Medulla oblongata (tissue), 1 donor: Measurements from ENCODE around the gene MRPS9.

Experiments used
- DNase-seq: peaks from one replicate; pipeline ENCODE4 v3.0.0-alpha.2; 2015; ENCODE audit errors: extremely low spot score

The MRPS9 gene

GRCh38 chr2:105078906-105079495 is 41.1 kb downstream of the MRPS9 start:
- no peak for DNase-seq

GRCh38 chr2:105080461-105080860 is 42.6 kb downstream of the MRPS9 start:
- DNase-seq = no peak

- no peak for DNase-seq
Measured at GRCh38 chr2:105081006-105081601, 43.2 kb downstream of the MRPS9 start.

GRCh38 chr2:105082107-105082506 is 44.2 kb downstream of the MRPS9 start:
- DNase-seq = no peak

GRCh38 chr2:105085525-105085924 is 47.7 kb downstream of the MRPS9 start:
- DNase-seq = no peak

- DNase-seq = no peak
Measured at GRCh38 chr2:105087273-105087672, 49.4 kb downstream of the MRPS9 start.

- DNase-seq = no peak
Measured at GRCh38 chr2:105090091-105090490, 52.2 kb downstream of the MRPS9 start.

- DNase-seq = no peak
Measured at GRCh38 chr2:105092797-105093196, 54.9 kb downstream of the MRPS9 start.

- DNase-seq = no peak
Measured at GRCh38 chr2:105099153-105099552, 61.3 kb downstream of the MRPS9 start.

- DNase-seq = peak; percentile 13
Measured at GRCh38 chr2:105100046-105100840, 62.4 kb downstream of the MRPS9 start.

GRCh38 chr2:105102001-105102400 is 64.1 kb downstream of the MRPS9 start:
- no peak for DNase-seq

- no peak for DNase-seq
Measured at GRCh38 chr2:105102963-105103421, 65.1 kb downstream of the MRPS9 start.

GRCh38 chr2:105103481-105103880 is 65.6 kb downstream of the MRPS9 start:
- DNase-seq = no peak

- no peak for DNase-seq
Measured at GRCh38 chr2:105104208-105104731, 66.4 kb downstream of the MRPS9 start.

- no peak for DNase-seq
Measured at GRCh38 chr2:105110295-105110829, 72.5 kb downstream of the MRPS9 start.

- DNase-seq = no peak
Measured at GRCh38 chr2:105111365-105112150, 73.7 kb downstream of the MRPS9 start.

GRCh38 chr2:105112345-105112744 is 74.5 kb downstream of the MRPS9 start:
- no peak for DNase-seq

- DNase-seq = no peak
Measured at GRCh38 chr2:105113616-105114291, 75.9 kb downstream of the MRPS9 start.

GRCh38 chr2:105114551-105114950 is 76.7 kb downstream of the MRPS9 start:
- peak; percentile 77 for DNase-seq

GRCh38 chr2:105116348-105116747 is 78.5 kb downstream of the MRPS9 start:
- no peak for DNase-seq

- no peak for DNase-seq
Measured at GRCh38 chr2:105117565-105117964, 79.7 kb downstream of the MRPS9 start.
